ENCODE measurements around the gene TMEM18. TPM values are rescaled to one million over a fixed set of nuclear protein-coding genes. Genes with fewer than 3 reads are reported as not detected.

Gene TMEM18
- total RNA-seq, 2 experiments from 2014 or later: 27.0 to 27.1 TPM

- Mint-ChIP-seq H3K4me1 (peaks cover 43% of the 10 kb centered on the region), H3K36me3 (ENCODE audit: low read depth) (no peaks in the 10 kb centered on the region), H3K27ac (no peak overlapping the region), H3K4me3 (no peak overlapping the region), H3K27me3 (no peaks in the 10 kb centered on the region), H3K9me3 (ENCODE audit: low read depth) (no peaks in the 10 kb centered on the region)
- ATAC-seq: no peak
- no peak for DNase-seq
- ChIA-PET CTCF (interaction anchor here (0.6 kb wide), 1 partner anchor 540 kb away, joined by 3 read pairs; no protein-coding TSS in a partner anchor), POLR2A (no interaction called here)
- intact Hi-C loops (cut with DNase I, micrococcal nuclease): no loop called here
Observed at GRCh38 chr2:658426-658825, 18.8 kb downstream of the TMEM18 start.

- no peak overlapping the region for H3K4me3 Mint-ChIP-seq
- H3K27ac Mint-ChIP-seq: no peak overlapping the region
- no peaks in the 10 kb centered on the region for H3K9me3 Mint-ChIP-seq (ENCODE audit: low read depth)
- intact Hi-C loops (cut with DNase I, micrococcal nuclease): no loop called here
- POLR2A ChIA-PET: no interaction called here
- CTCF ChIA-PET: interaction anchor here (2.5 kb wide), 1 partner anchor 9 kb away, joined by 11 read pairs; no protein-coding TSS in a partner anchor
- no peaks in the 10 kb centered on the region for H3K27me3 Mint-ChIP-seq
- DNase-seq (no peak), ATAC-seq (no peak)
- H3K4me1 Mint-ChIP-seq: peaks cover 46% of the 10 kb centered on the region
- H3K36me3 Mint-ChIP-seq (ENCODE audit: low read depth): no peaks in the 10 kb centered on the region
Observed at GRCh38 chr2:657766-658165, 19.4 kb downstream of the TMEM18 start.

- ChIA-PET POLR2A (no interaction called here), CTCF (interaction anchor here (2.5 kb wide), 1 partner anchor 10 kb away, joined by 11 read pairs; no protein-coding TSS in a partner anchor)
- Mint-ChIP-seq H3K27ac (no peak overlapping the region), H3K9me3 (ENCODE audit: low read depth) (no peaks in the 10 kb centered on the region), H3K36me3 (ENCODE audit: low read depth) (no peaks in the 10 kb centered on the region), H3K4me1 (peaks cover 39% of the 10 kb centered on the region), H3K4me3 (no peak overlapping the region), H3K27me3 (no peaks in the 10 kb centered on the region)
- intact Hi-C loops (cut with DNase I, micrococcal nuclease): no loop called here
- no peak for DNase-seq
- peak; percentile 16 for ATAC-seq
Observed at GRCh38 chr2:656676-657075, 20.5 kb downstream of the TMEM18 start.

GRCh38 chr2:655626-656025 lies 21.6 kb downstream of the TMEM18 start:
- POLR2A ChIA-PET: no interaction called here
- no peaks in the 10 kb centered on the region for H3K36me3 Mint-ChIP-seq (ENCODE audit: low read depth)
- intact Hi-C loops (cut with DNase I, micrococcal nuclease): no loop called here
- DNase-seq (no peak), ATAC-seq (peak; percentile 36)
- H3K27me3 Mint-ChIP-seq: no peaks in the 10 kb centered on the region
- peaks cover 37% of the 10 kb centered on the region for H3K4me1 Mint-ChIP-seq
- no peaks in the 10 kb centered on the region for H3K9me3 Mint-ChIP-seq (ENCODE audit: low read depth)
- H3K4me3 Mint-ChIP-seq: no peak overlapping the region
- CTCF ChIA-PET: interaction anchor here (0.6 to 2.5 kb wide), 2 partner anchors 11 to 897 kb away, joined by 4 to 11 read pairs; no protein-coding TSS in a partner anchor
- H3K27ac Mint-ChIP-seq: no peak overlapping the region

GRCh38 chr2:654896-655295 lies 22.3 kb downstream of the TMEM18 start:
- no peak overlapping the region for H3K4me3 Mint-ChIP-seq
- no peaks in the 10 kb centered on the region for H3K36me3 Mint-ChIP-seq (ENCODE audit: low read depth)
- no peak overlapping the region for H3K27ac Mint-ChIP-seq
- H3K9me3 Mint-ChIP-seq (ENCODE audit: low read depth): no peaks in the 10 kb centered on the region
- ChIA-PET POLR2A (no interaction called here), CTCF (no interaction called here)
- peaks cover 37% of the 10 kb centered on the region for H3K4me1 Mint-ChIP-seq
- DNase-seq (no peak), ATAC-seq (no peak)
- no peaks in the 10 kb centered on the region for H3K27me3 Mint-ChIP-seq
- intact Hi-C loops (cut with DNase I, micrococcal nuclease): no loop called here

- POLR2A ChIA-PET: no interaction called here
Observed at GRCh38 chr2:653645-654425, 23.4 kb downstream of the TMEM18 start.

GRCh38 chr2:652881-653480 lies 24.2 kb downstream of the TMEM18 start:
- Mint-ChIP-seq H3K9me3 (ENCODE audit: low read depth) (no peaks in the 10 kb centered on the region), H3K4me1 (peaks cover 37% of the 10 kb centered on the region), H3K36me3 (ENCODE audit: low read depth) (no peaks in the 10 kb centered on the region), H3K27ac (no peak overlapping the region), H3K4me3 (no peak overlapping the region), H3K27me3 (no peaks in the 10 kb centered on the region)
- ATAC-seq: peak; percentile 39
- ChIA-PET CTCF (no interaction called here), POLR2A (no interaction called here)
- intact Hi-C loops (cut with DNase I, micrococcal nuclease): no loop called here
- no peak for DNase-seq

More at GRCh38 chr2:653645-654425, 23.4 kb downstream of the TMEM18 start:
- Mint-ChIP-seq H3K27me3 (no peaks in the 10 kb centered on the region), H3K4me1 (peaks cover 37% of the 10 kb centered on the region), H3K36me3 (ENCODE audit: low read depth) (no peaks in the 10 kb centered on the region), H3K27ac (no peak overlapping the region), H3K4me3 (no peak overlapping the region), H3K9me3 (ENCODE audit: low read depth) (no peaks in the 10 kb centered on the region)
- no peak for ATAC-seq
- CTCF ChIA-PET: no interaction called here
- no peak for DNase-seq
- intact Hi-C loops (cut with DNase I, micrococcal nuclease): no loop called here

- Mint-ChIP-seq H3K4me3 (no peak overlapping the region), H3K4me1 (peaks cover 29% of the 10 kb centered on the region), H3K27me3 (no peaks in the 10 kb centered on the region), H3K27ac (no peak overlapping the region), H3K9me3 (ENCODE audit: low read depth) (no peaks in the 10 kb centered on the region), H3K36me3 (ENCODE audit: low read depth) (no peaks in the 10 kb centered on the region)
- CTCF ChIA-PET: no interaction called here
- DNase-seq (no peak), ATAC-seq (no peak)
- POLR2A ChIA-PET: no interaction called here
- intact Hi-C loops (cut with DNase I, micrococcal nuclease): no loop called here
Observed at GRCh38 chr2:651951-652373, 25.2 kb downstream of the TMEM18 start.

GRCh38 chr2:650343-651310 lies 26.6 kb downstream of the TMEM18 start:
- no peaks in the 10 kb centered on the region for H3K9me3 Mint-ChIP-seq (ENCODE audit: low read depth)
- no peak for DNase-seq

GRCh38 chr2:649426-650342 lies 27.5 kb downstream of the TMEM18 start:
- H3K36me3 Mint-ChIP-seq (ENCODE audit: low read depth): no peaks in the 10 kb centered on the region
- ChIA-PET POLR2A (no interaction called here), CTCF (interaction anchor here (0.8 to 1.1 kb wide), 3 partner anchors 12 to 19 kb away, joined by 3 read pairs; no protein-coding TSS in a partner anchor)
- DNase-seq (no peak), ATAC-seq (no peak)
- intact Hi-C loops (cut with DNase I, micrococcal nuclease): no loop called here
- no peak overlapping the region for H3K4me3 Mint-ChIP-seq
- H3K9me3 Mint-ChIP-seq (ENCODE audit: low read depth): no peaks in the 10 kb centered on the region
- H3K27me3 Mint-ChIP-seq: no peaks in the 10 kb centered on the region
- H3K27ac Mint-ChIP-seq: no peak overlapping the region
- H3K4me1 Mint-ChIP-seq: peaks cover 10% of the 10 kb centered on the region

More at GRCh38 chr2:650343-651310, 26.6 kb downstream of the TMEM18 start:
- peaks cover 16% of the 10 kb centered on the region for H3K4me1 Mint-ChIP-seq
- ATAC-seq: no peak
- H3K4me3 Mint-ChIP-seq: no peak overlapping the region
- no peaks in the 10 kb centered on the region for H3K27me3 Mint-ChIP-seq
- intact Hi-C loops (cut with DNase I, micrococcal nuclease): no loop called here
- ChIA-PET POLR2A (no interaction called here), CTCF (interaction anchor here (0.8 to 1.1 kb wide), 3 partner anchors 13 to 18 kb away, joined by 3 read pairs; no protein-coding TSS in a partner anchor)
- H3K36me3 Mint-ChIP-seq (ENCODE audit: low read depth): no peaks in the 10 kb centered on the region
- H3K27ac Mint-ChIP-seq: no peak overlapping the region

All from activated CD4-positive, alpha-beta T cell treated with anti-CD3 and anti-CD28 coated beads for 36 hours (primary cell).